K562 (cell line): ENCODE data around the gene DYNC1H1. TPM values are rescaled to one million over a fixed set of nuclear protein-coding genes. Genes with fewer than 3 reads are reported as not detected.

Source experiments
- AFF1 ChIP-seq, 2 experiments: fragments of 450-650 bp; IDR thresholded peaks; 2 replicates each; pipeline ENCODE4 v1.6.1; 2018; ENCODE audit warnings: mild to moderate bottlenecking in 2 of 2, low read depth in 1 of 2; ENCODE audit not compliant: partially characterized antibody in 2 of 2
- ATF7 ChIP-seq: fragments of 450-650 bp; IDR thresholded peaks from 2 replicates; pipeline ENCODE4 v1.7.1; 2014; ENCODE audit warnings: mild to moderate bottlenecking, moderate library complexity
- EHMT2 ChIP-seq: fragments of 450-650 bp; IDR thresholded peaks from 2 replicates; pipeline ENCODE4 v1.6.1; 2018; ENCODE audit warnings: antibody characterized with exemption
- FOXJ3 ChIP-seq: sonication (generic); formaldehyde crosslinking; IDR thresholded peaks from 2 replicates; pipeline ENCODE4 v1.4.0; 2020; ENCODE audit warnings: mild to moderate bottlenecking, missing genetic modification reagents
- FOXK2 ChIP-seq, 2 experiments: fragments of 450-650 bp; IDR thresholded peaks in 1 of 2; conservative IDR thresholded peaks in 1 of 2; 2 replicates each; pipeline ENCODE4 v1.6.1; 2016; ENCODE audit warnings: low read depth in 2 of 2, mild to moderate bottlenecking in 1 of 2
- GATAD2B ChIP-seq: fragments of 450-650 bp; IDR thresholded peaks from 2 replicates; pipeline ENCODE4 v1.6.1; 2017; ENCODE audit warnings: mild to moderate bottlenecking, borderline replicate concordance
- GTF2F1 ChIP-seq: IDR thresholded peaks from 2 replicates; pipeline ENCODE4 v1.6.1; 2011; ENCODE audit warnings: low read depth, low read length, improper control_type of control experiment
- HNRNPL ChIP-seq: fragments of 200-400 bp; formaldehyde crosslinking; IDR thresholded peaks from 2 replicates; pipeline ENCODE4 v1.6.1; 2017; ENCODE audit warnings: low read depth, mild to moderate bottlenecking, low read length
- MBD2 ChIP-seq: sonication (generic); IDR thresholded peaks from 2 replicates; pipeline ENCODE4 v1.6.1; 2016; ENCODE audit warnings: low read depth, borderline replicate concordance
- NCOA1 ChIP-seq: fragments of 450-650 bp; IDR thresholded peaks from 2 replicates; pipeline ENCODE4 v1.6.1; 2016; ENCODE audit warnings: low read depth
- NR2C2 ChIP-seq, 2 experiments: fragments of 200-800 bp in 1 of 2; sonication (Bioruptor generic) in 1 of 2; sonication (generic) in 1 of 2; formaldehyde crosslinking in 1 of 2; IDR thresholded peaks; 2 replicates each; pipeline versions ENCODE4 v1.6.1 to v1.8.0; 2016 to 2022; ENCODE audit warnings: mild to moderate bottlenecking in 1 of 2, missing compliant biosample characterization in 1 of 2, missing genetic modification characterization in 1 of 2, missing genetic modification reagents in 1 of 2
- PRMT5 ChIP-seq: sonication (generic); formaldehyde crosslinking; IDR thresholded peaks from 2 replicates; pipeline ENCODE4 v1.5.0; 2020; ENCODE audit warnings: missing genetic modification reagents
- RB1 ChIP-seq: fragments of 450-650 bp; IDR thresholded peaks from 2 replicates; pipeline ENCODE4 v1.6.1; 2017; ENCODE audit warnings: low read depth, mild to moderate bottlenecking
- SFPQ ChIP-seq: fragments of 200-400 bp; formaldehyde crosslinking; IDR thresholded peaks from 2 replicates; pipeline ENCODE4 v1.6.1; 2017; ENCODE audit warnings: mild to moderate bottlenecking, low read depth, low read length, moderate library complexity
- SP1 ChIP-seq: sonication (generic); formaldehyde crosslinking; IDR thresholded peaks from 2 replicates; pipeline ENCODE4 v1.8.1; 2022; ENCODE audit warnings: mild to moderate bottlenecking, missing genetic modification reagents
- ZBTB12 ChIP-seq: fragments of 250-450 bp; sonication (Bioruptor Pico); IDR thresholded peaks from 2 replicates; pipeline ENCODE4 v1.4.0; 2020
- ZMIZ1 ChIP-seq, 2 experiments: fragments of 150-350 bp in 1 of 2; IDR thresholded peaks; 2 replicates each; pipeline ENCODE4 v1.6.1; 2012 to 2016; ENCODE audit warnings: low read depth in 2 of 2, low read length in 2 of 2, mild to moderate bottlenecking in 1 of 2, moderate library complexity in 1 of 2
- ZNF3 ChIP-seq: fragments of 250-450 bp; sonication (Bioruptor Pico); IDR thresholded peaks from 2 replicates; pipeline ENCODE4 v1.5.0; 2021; ENCODE audit warnings: mild to moderate bottlenecking, moderate library complexity
- polyA plus RNA-seq, 8 experiments: library from polyadenylated mRNA; depleted of rRNA in 4 of 8; stranded (reverse) in 5 of 8; unstranded in 3 of 8; fragments of >200 nt; fragmentation: Nextera tagmentation in 2 of 8; fragmentation: Illumina TruSeq in 1 of 8; extraction: Ambion mirVana in 2 of 8; extraction: Trizol in 1 of 8; gene quantifications; 2 replicates each; pipeline versions ENCODE4 v1.2.1 to v1.2.3, GENCODE V29; 2011 to 2014; ENCODE audit warnings: inconsistent platforms in 1 of 8, missing spikeins in 1 of 8
- total RNA-seq, 7 experiments: library from RNA; depleted of rRNA in 6 of 7; stranded (reverse); fragments of >200 nt in 6 of 7; fragmentation: Illumina TruSeq in 2 of 7; extraction: Trizol in 2 of 7; gene quantifications; 2 replicates each; pipeline versions ENCODE4 v1.2.1 to v1.2.3, GENCODE V29; 2011 to 2021; ENCODE audit warnings: low replicate concordance in 1 of 7

The DYNC1H1 gene
- total and polyA plus RNA-seq, 9 of the 15 experiments (the other 6 are each of a cell fraction or from before 2014, with no cell fraction given) = 31.9 to 335 (median 115) TPM

GRCh38 chr14:101927859-101928258, 36.5 kb upstream of the DYNC1H1 start (continued):
- no peak for TF ChIP-seq FOXK2 (conservative IDR thresholded peaks at IDR 0.05 in 1 of 2, IDR thresholded peaks at IDR 0.05 in 1 of 2; ENCODE audit: low read depth in 2 of 2)
- no peak for TF ChIP-seq RB1
- TF ChIP-seq FOXJ3 = no peak
- no peak for TF ChIP-seq ZMIZ1 (IDR thresholded peaks at IDR 0.05; ENCODE audit: low read depth in 2 of 2, low read length in 2 of 2)
- no peak for TF ChIP-seq SP1
- peak; percentile 81 for TF ChIP-seq ATF7
- no peak for TF ChIP-seq GTF2F1
- TF ChIP-seq AFF1 (IDR thresholded peaks at IDR 0.05; ENCODE audit: low read depth in 1 of 2, partially characterized antibody in 2 of 2) = no peak
- TF ChIP-seq GATAD2B = no peak
- no peak for TF ChIP-seq NCOA1
- TF ChIP-seq NR2C2 (CRISPR knock-in tag; IDR thresholded peaks at IDR 0.05) = no peak
- TF ChIP-seq NR2C2 (tag; IDR thresholded peaks at IDR 0.05) = peak; percentile 77
- TF ChIP-seq MBD2 = no peak
- no peak for TF ChIP-seq PRMT5
- TF ChIP-seq ZNF3 (CRISPR knock-in tag) = no peak
- TF ChIP-seq HNRNPL = no peak
- TF ChIP-seq ZBTB12 (CRISPR knock-in tag) = 0 out of 2 replicates have a peak, but pooled peaks have one; percentile 28
- TF ChIP-seq EHMT2 = no peak
- no peak for TF ChIP-seq SFPQ
